ENCODE measurements around the gene ORAI2.
A peak's percentile ranks its signal among the peaks of the same experiment; 100 is the strongest.
"Not testable (repeated sequence)": the region's sequence is repeated elsewhere in the genome, so short reads cannot be mapped to it uniquely, and the experiment has no call there.

The ORAI2 gene

GRCh38 chr7:102472126-102473041 is 39.0 kb downstream of the ORAI2 start:
- no peak for DNase-seq

GRCh38 chr7:102473271-102473991 is 40.1 kb downstream of the ORAI2 start:
- DNase-seq: no peak

- not testable (repeated sequence) for DNase-seq
Measured at GRCh38 chr7:102474116-102474515, 40.7 kb downstream of the ORAI2 start.

GRCh38 chr7:102474736-102475435 is 41.5 kb downstream of the ORAI2 start:
- DNase-seq: not testable (repeated sequence)

GRCh38 chr7:102478314-102479208 is 45.2 kb downstream of the ORAI2 start, which contains the start of gene POLR2J:
TSS of gene POLR2J (minus strand) at chr7:102478922. CDS start at chr7:102478860, 62 bp downstream.
- DNase-seq: peak; percentile 96

- not testable (repeated sequence) for DNase-seq
Measured at GRCh38 chr7:102479209-102479584, 45.8 kb downstream of the ORAI2 start.

- DNase-seq: peak; percentile 45
Measured at GRCh38 chr7:102479982-102480637, 46.7 kb downstream of the ORAI2 start.

GRCh38 chr7:102481962-102482361 is 48.6 kb downstream of the ORAI2 start:
- DNase-seq: not testable (repeated sequence)

GRCh38 chr7:102484317-102484716 is 50.9 kb downstream of the ORAI2 start:
- DNase-seq: not testable (repeated sequence)

GRCh38 chr7:102490529-102491075 is 57.2 kb downstream of the ORAI2 start:
- peak; percentile 46 for DNase-seq

GRCh38 chr7:102493220-102493935 is 60.0 kb downstream of the ORAI2 start:
- not testable (repeated sequence) for DNase-seq

GRCh38 chr7:102494026-102494425 is 60.7 kb downstream of the ORAI2 start:
- peak; percentile 38 for DNase-seq

- not testable (repeated sequence) for DNase-seq
Measured at GRCh38 chr7:102494473-102495149, 61.2 kb downstream of the ORAI2 start.

GRCh38 chr7:102496861-102497260 is 63.5 kb downstream of the ORAI2 start:
- DNase-seq: not testable (repeated sequence)

GRCh38 chr7:102497308-102497707 is 63.9 kb downstream of the ORAI2 start:
- DNase-seq: not testable (repeated sequence)

GRCh38 chr7:102498321-102498720 is 64.9 kb downstream of the ORAI2 start:
- DNase-seq: not testable (repeated sequence)

GRCh38 chr7:102503141-102503540 is 69.8 kb downstream of the ORAI2 start:
- DNase-seq: not testable (repeated sequence)

- DNase-seq: not testable (repeated sequence)
Measured at GRCh38 chr7:102505298-102506185, 72.2 kb downstream of the ORAI2 start.
